A549 (cell line): ENCODE measurements around the gene CCL8. TPM values are rescaled to one million over a fixed set of nuclear protein-coding genes. Genes with fewer than 3 reads are reported as not detected.

Experiments used
- ATAC-seq, 2 experiments: fragments of 200-7000 bp in 1 of 2; fragments of >200 bp in 1 of 2; cut with Nextera tagmentation in 1 of 2; cut with Tn5 transposase in 1 of 2; 3 replicates each; pipeline versions ENCODE4 v1.8.0 to v1.9.1; 2018 to 2020; ENCODE audit warnings: mild to moderate bottlenecking in 1 of 2, moderate library complexity in 1 of 2
- CTCF ChIA-PET: fragments of 300-600 bp; sonication (Branson Sonifier 250); formaldehyde crosslinking; extraction: SDS; loops from one replicate; lab custom pipeline; 2021; ENCODE audit warnings: antibody characterized with exemption, inconsistent platforms; lab: Yijun Ruan, JAX
- POLR2A ChIA-PET: fragments of 350-600 bp; formaldehyde crosslinking; extraction: SDS; loops from one replicate; lab custom pipeline; 2021; ENCODE audit warnings: antibody characterized with exemption, inconsistent platforms; lab: Yijun Ruan, JAX
- DNase-seq, 2 experiments: peaks; one replicate each; pipeline versions ENCODE4 v3.0.0 to v3.0.0-alpha.2; 2011 to 2016; ENCODE audit warnings: low read depth in 1 of 2, low spot score in 1 of 2
- FAIRE-seq: peaks from 2 replicates; lab custom pipeline; 2011; peaks lifted over from hg19 to GRCh38; lab: Jason Lieb, UNC
- H3K27ac ChIP-seq, 2 experiments: fragments of >200 bp; sonication (Bioruptor Twin); formaldehyde crosslinking; 3 replicates each; pipeline ENCODE4 v1.5.1; 2016 to 2017
- H3K4me1 ChIP-seq: fragments of >200 bp; sonication (Bioruptor Twin); formaldehyde crosslinking; 3 replicates; pipeline ENCODE4 v1.6.1; 2016
- H3K4me2 ChIP-seq: fragments of >200 bp; sonication (Bioruptor Twin); formaldehyde crosslinking; 3 replicates; pipeline ENCODE4 v1.6.1; 2016
- H3K4me3 ChIP-seq: fragments of >200 bp; sonication (Bioruptor Twin); formaldehyde crosslinking; 3 replicates; pipeline ENCODE4 v1.5.1; 2016
- H3K9me3 ChIP-seq: fragments of >200 bp; sonication (Bioruptor Twin); formaldehyde crosslinking; 3 replicates; pipeline ENCODE4 v1.6.1; 2016
- BHLHE40 ChIP-seq: IDR thresholded peaks from 2 replicates; pipeline ENCODE4 v1.6.1; 2012; ENCODE audit warnings: low read depth, low read length, inconsistent platforms
- CBX2 ChIP-seq: fragments of 200-600 bp; sonication (generic); IDR thresholded peaks from 2 replicates; pipeline ENCODE4 v1.6.1; 2016; ENCODE audit warnings: low read depth, mild to moderate bottlenecking, borderline replicate concordance
- CBX8 ChIP-seq: fragments of 200-600 bp; sonication (generic); IDR thresholded peaks from 2 replicates; pipeline ENCODE4 v1.6.1; 2016
- CEBPB ChIP-seq, 2 experiments: fragments of >200 bp in 1 of 2; sonication (Bioruptor Twin) in 1 of 2; formaldehyde crosslinking in 1 of 2; IDR thresholded peaks; 2 replicates each; pipeline ENCODE4 v1.6.1; 2012 to 2016
- CHD4 ChIP-seq: fragments of 200-600 bp; sonication (generic); IDR thresholded peaks from 2 replicates; pipeline ENCODE4 v1.6.1; 2016; ENCODE audit warnings: antibody characterized with exemption, mild to moderate bottlenecking, borderline replicate concordance
- EP300 ChIP-seq, 2 experiments: fragments of >200 bp; sonication (Bioruptor Twin); formaldehyde crosslinking; IDR thresholded peaks; 2 replicates in 1 of 2; 3 replicates in 1 of 2; pipeline ENCODE4 v1.6.1; 2016 to 2017
- ESRRA ChIP-seq: fragments of 150-350 bp; IDR thresholded peaks from 2 replicates; pipeline ENCODE4 v1.6.1; 2014; ENCODE audit warnings: mild to moderate bottlenecking, low read length, borderline replicate concordance
- FOSB ChIP-seq: fragments of 250-450 bp; sonication (Bioruptor Pico); IDR thresholded peaks from 2 replicates; pipeline ENCODE4 v1.5.0; 2020; ENCODE audit warnings: mild to moderate bottlenecking, moderate library complexity
- FOXS1 ChIP-seq: fragments of 250-450 bp; sonication (Bioruptor Pico); IDR thresholded peaks from 2 replicates; pipeline ENCODE4 v1.5.0; 2020; ENCODE audit warnings: mild to moderate bottlenecking, moderate library complexity
- HEYL ChIP-seq: fragments of 250-450 bp; sonication (Bioruptor Pico); IDR thresholded peaks from 2 replicates; pipeline ENCODE4 v1.8.0; 2021; ENCODE audit warnings: mild to moderate bottlenecking, moderate library complexity
- HOXA7 ChIP-seq: fragments of 250-450 bp; sonication (Bioruptor Pico); IDR thresholded peaks from 2 replicates; pipeline ENCODE4 v1.5.0; 2020; ENCODE audit warnings: mild to moderate bottlenecking, moderate library complexity
- HOXB13 ChIP-seq: fragments of 250-450 bp; sonication (Bioruptor Pico); IDR thresholded peaks from 2 replicates; pipeline ENCODE4 v1.5.0; 2020; ENCODE audit warnings: low read depth, mild to moderate bottlenecking, moderate library complexity
- HOXB5 ChIP-seq: fragments of 250-450 bp; sonication (Bioruptor Pico); IDR thresholded peaks from 2 replicates; pipeline ENCODE4 v1.5.0; 2020; ENCODE audit warnings: mild to moderate bottlenecking, moderate library complexity
- JUN ChIP-seq, 2 experiments: fragments of >200 bp; sonication (Bioruptor Twin); formaldehyde crosslinking; IDR thresholded peaks; 2 replicates in 1 of 2; 3 replicates in 1 of 2; pipeline ENCODE4 v1.6.1; 2016 to 2017
- KDM1A ChIP-seq: fragments of 200-600 bp; sonication (generic); IDR thresholded peaks from 2 replicates; pipeline ENCODE4 v1.6.1; 2016; ENCODE audit warnings: low read depth, mild to moderate bottlenecking
- KDM5A ChIP-seq: fragments of 200-600 bp; sonication (generic); IDR thresholded peaks from 2 replicates; pipeline ENCODE4 v1.6.1; 2016; ENCODE audit warnings: antibody characterized with exemption, mild to moderate bottlenecking
- MAFK ChIP-seq: fragments of 450-650 bp; IDR thresholded peaks from 2 replicates; pipeline ENCODE4 v1.6.1; 2014; ENCODE audit not compliant: partially characterized antibody
- MYC ChIP-seq: IDR thresholded peaks from 2 replicates; pipeline ENCODE4 v1.6.1; 2012; ENCODE audit warnings: mild to moderate bottlenecking, inconsistent platforms, low read length, improper control_type of control experiment, borderline replicate concordance
- NPAS2 ChIP-seq: fragments of 250-450 bp; sonication (Bioruptor Pico); IDR thresholded peaks from 2 replicates; pipeline ENCODE4 v1.8.0; 2022; ENCODE audit warnings: mild to moderate bottlenecking, moderate library complexity, borderline replicate concordance
- NR3C1 ChIP-seq: fragments of >200 bp; sonication (Bioruptor Twin); formaldehyde crosslinking; IDR thresholded peaks from 3 replicates; pipeline ENCODE4 v1.6.1; 2017
- POLR2A ChIP-seq: IDR thresholded peaks from 2 replicates; pipeline ENCODE4 v1.6.1; 2012; ENCODE audit warnings: mild to moderate bottlenecking, low read length
- RAD21 ChIP-seq, 2 experiments: fragments of >200 bp in 1 of 2; sonication (Bioruptor Twin) in 1 of 2; formaldehyde crosslinking in 1 of 2; IDR thresholded peaks in 1 of 2; conservative IDR thresholded peaks in 1 of 2; 2 replicates in 1 of 2; 3 replicates in 1 of 2; pipeline ENCODE4 v1.6.1; 2012 to 2018; ENCODE audit warnings: inconsistent platforms in 1 of 2
- RARB ChIP-seq: fragments of 250-450 bp; sonication (Bioruptor Pico); IDR thresholded peaks from 2 replicates; pipeline ENCODE4 v1.8.0; 2021; ENCODE audit warnings: mild to moderate bottlenecking, moderate library complexity
- RCOR1 ChIP-seq: fragments of 150-350 bp; IDR thresholded peaks from 2 replicates; pipeline ENCODE4 v1.6.1; 2014; ENCODE audit warnings: antibody characterized with exemption, low read length, low read depth
- SMC3 ChIP-seq: fragments of >200 bp; sonication (Bioruptor Twin); formaldehyde crosslinking; IDR thresholded peaks from 3 replicates; pipeline ENCODE4 v1.6.1; 2018; ENCODE audit warnings: inconsistent platforms
- SREBF2 ChIP-seq: fragments of 450-650 bp; IDR thresholded peaks from 2 replicates; pipeline ENCODE4 v1.6.1; 2014; ENCODE audit warnings: mild to moderate bottlenecking, moderate library complexity
- TFCP2L1 ChIP-seq: fragments of 250-450 bp; sonication (Bioruptor Pico); IDR thresholded peaks from 2 replicates; pipeline ENCODE4 v1.5.0; 2021; ENCODE audit warnings: mild to moderate bottlenecking
- ZC3H11A ChIP-seq: fragments of 450-650 bp; IDR thresholded peaks from 2 replicates; pipeline ENCODE4 v1.6.1; 2014; ENCODE audit warnings: antibody characterized with exemption, mild to moderate bottlenecking
- ZFP36 ChIP-seq: fragments of 450-650 bp; IDR thresholded peaks from 2 replicates; pipeline ENCODE4 v1.6.1; 2014; ENCODE audit warnings: borderline replicate concordance; ENCODE audit not compliant: partially characterized antibody
- WGBS: methylation state at CpG from one replicate; pipeline ENCODE4 v1.1.6; 2017; ENCODE audit errors: missing lambda C conversion rate; 5-methylcytosine and 5-hydroxymethylcytosine counted together
- polyA plus RNA-seq, 4 experiments: library from polyadenylated mRNA; depleted of rRNA in 3 of 4; stranded (reverse); fragments of >200 nt; fragmentation: RNase III in 1 of 4; extraction: RNeasy Plus Mini Kit Qiagen cat#74134 plus additional on column Dnase treatment in 1 of 4; gene quantifications; 2 replicates in 3 of 4; 3 replicates in 1 of 4; pipeline ENCODE4 v1.2.3, GENCODE V29; 2011 to 2017
- TF ChIP-seq, protein P1 (sequence below): fragments of >200 bp; sonication (Bioruptor Twin); formaldehyde crosslinking; IDR thresholded peaks from 3 replicates; pipeline ENCODE4 v1.5.1; 2016
- TF ChIP-seq, protein P2 (sequence below): fragments of 450-650 bp; IDR thresholded peaks from 2 replicates; pipeline ENCODE4 v1.6.1; 2014; ENCODE audit warnings: antibody characterized with exemption
- TF ChIP-seq, protein P3 (sequence below): fragments of >200 bp; sonication (Bioruptor Twin); formaldehyde crosslinking; IDR thresholded peaks from 3 replicates; pipeline ENCODE4 v1.6.1; 2016
- TF ChIP-seq, protein P4 (sequence below): fragments of 150-350 bp; IDR thresholded peaks from 2 replicates; pipeline ENCODE4 v1.6.1; 2014; ENCODE audit warnings: low read depth, mild to moderate bottlenecking, low read length
- TF ChIP-seq, protein P5 (sequence below): IDR thresholded peaks from 2 replicates; pipeline ENCODE4 v1.6.1; 2012
- TF ChIP-seq, protein P6 (sequence below): IDR thresholded peaks from 2 replicates; pipeline ENCODE4 v1.6.1; 2012; ENCODE audit warnings: low read depth, borderline replicate concordance

CCL8 gene
- polyA plus RNA-seq, 2 of the 4 experiments (the other 2 are of a cell fraction), result not detected

DNA sequence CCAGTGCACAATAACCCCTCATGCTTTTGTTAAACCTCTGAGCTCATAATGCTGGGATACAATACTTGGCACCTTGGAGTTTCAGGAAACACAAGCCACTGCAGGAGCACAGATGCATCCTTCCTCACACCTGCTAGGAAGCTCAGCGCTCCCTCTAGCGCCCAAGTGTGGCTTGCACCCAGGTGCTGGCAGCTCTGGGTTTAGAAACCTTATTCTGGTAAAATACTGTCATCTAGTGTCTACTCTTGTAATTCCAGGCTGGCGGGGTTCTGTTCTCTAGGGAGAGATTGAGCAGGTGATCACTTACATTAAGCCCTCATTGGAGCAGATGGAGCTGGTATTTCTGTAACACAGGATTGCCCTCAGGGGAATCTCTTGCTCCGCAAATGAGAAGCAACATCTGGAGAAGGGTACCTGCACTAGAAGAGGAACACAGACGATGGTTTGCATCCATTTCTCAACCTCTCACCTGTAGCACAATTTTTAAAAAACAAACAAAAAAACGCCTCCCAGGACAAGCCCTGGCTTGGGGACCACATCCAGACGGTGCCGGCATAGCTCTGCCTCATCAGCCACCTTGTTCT, 42.3 kb downstream of the CCL8 start:
- Histone ChIP-seq H3K4me2 (no peak overlapping the region), H3K4me1 (no peaks in the 10 kb centered on the region), H3K9me3 (no peaks in the 10 kb centered on the region), H3K27ac (no peak overlapping the region), H3K4me3 (no peak overlapping the region)
- CTCF ChIA-PET, result interaction anchor here (0.5 to 18.3 kb wide), 88 partner anchors 10 to 668 kb away, joined by 3 to 571 read pairs (median 4); partner anchors contain the start of genes CCL11, CCL2, CCL7 and CCL8
- peak; percentile 90 for FAIRE-seq
- TF ChIP-seq CEBPB (IDR thresholded peaks at IDR 0.05) (no peak), JUN (IDR thresholded peaks at IDR 0.05) (no peak), ESRRA (no peak), HOXB5 (CRISPR knock-in tag) (no peak), FOXS1 (no peak), EP300 (IDR thresholded peaks at IDR 0.05) (no peak), CBX8 (no peak), SMC3 (peak; percentile 100), RARB (no peak), TFCP2L1 (CRISPR knock-in tag) (no peak), HOXB13 (no peak), POLR2A (no peak), SREBF2 (no peak), HOXA7 (CRISPR knock-in tag) (no peak), CBX2 (no peak), RAD21 (conservative IDR thresholded peaks at IDR 0.05 in 1 of 2, IDR thresholded peaks at IDR 0.05 in 1 of 2) (peak; percentile 99 to 100), BHLHE40 (no peak)
- TF ChIP-seq, protein P1, sequence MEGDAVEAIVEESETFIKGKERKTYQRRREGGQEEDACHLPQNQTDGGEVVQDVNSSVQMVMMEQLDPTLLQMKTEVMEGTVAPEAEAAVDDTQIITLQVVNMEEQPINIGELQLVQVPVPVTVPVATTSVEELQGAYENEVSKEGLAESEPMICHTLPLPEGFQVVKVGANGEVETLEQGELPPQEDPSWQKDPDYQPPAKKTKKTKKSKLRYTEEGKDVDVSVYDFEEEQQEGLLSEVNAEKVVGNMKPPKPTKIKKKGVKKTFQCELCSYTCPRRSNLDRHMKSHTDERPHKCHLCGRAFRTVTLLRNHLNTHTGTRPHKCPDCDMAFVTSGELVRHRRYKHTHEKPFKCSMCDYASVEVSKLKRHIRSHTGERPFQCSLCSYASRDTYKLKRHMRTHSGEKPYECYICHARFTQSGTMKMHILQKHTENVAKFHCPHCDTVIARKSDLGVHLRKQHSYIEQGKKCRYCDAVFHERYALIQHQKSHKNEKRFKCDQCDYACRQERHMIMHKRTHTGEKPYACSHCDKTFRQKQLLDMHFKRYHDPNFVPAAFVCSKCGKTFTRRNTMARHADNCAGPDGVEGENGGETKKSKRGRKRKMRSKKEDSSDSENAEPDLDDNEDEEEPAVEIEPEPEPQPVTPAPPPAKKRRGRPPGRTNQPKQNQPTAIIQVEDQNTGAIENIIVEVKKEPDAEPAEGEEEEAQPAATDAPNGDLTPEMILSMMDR, result peak; percentile 100
- TF ChIP-seq, protein P2, sequence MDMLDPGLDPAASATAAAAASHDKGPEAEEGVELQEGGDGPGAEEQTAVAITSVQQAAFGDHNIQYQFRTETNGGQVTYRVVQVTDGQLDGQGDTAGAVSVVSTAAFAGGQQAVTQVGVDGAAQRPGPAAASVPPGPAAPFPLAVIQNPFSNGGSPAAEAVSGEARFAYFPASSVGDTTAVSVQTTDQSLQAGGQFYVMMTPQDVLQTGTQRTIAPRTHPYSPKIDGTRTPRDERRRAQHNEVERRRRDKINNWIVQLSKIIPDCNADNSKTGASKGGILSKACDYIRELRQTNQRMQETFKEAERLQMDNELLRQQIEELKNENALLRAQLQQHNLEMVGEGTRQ, result peak; percentile 23; the same call in 1 of the 2 replicates
- TF ChIP-seq, protein P3, sequence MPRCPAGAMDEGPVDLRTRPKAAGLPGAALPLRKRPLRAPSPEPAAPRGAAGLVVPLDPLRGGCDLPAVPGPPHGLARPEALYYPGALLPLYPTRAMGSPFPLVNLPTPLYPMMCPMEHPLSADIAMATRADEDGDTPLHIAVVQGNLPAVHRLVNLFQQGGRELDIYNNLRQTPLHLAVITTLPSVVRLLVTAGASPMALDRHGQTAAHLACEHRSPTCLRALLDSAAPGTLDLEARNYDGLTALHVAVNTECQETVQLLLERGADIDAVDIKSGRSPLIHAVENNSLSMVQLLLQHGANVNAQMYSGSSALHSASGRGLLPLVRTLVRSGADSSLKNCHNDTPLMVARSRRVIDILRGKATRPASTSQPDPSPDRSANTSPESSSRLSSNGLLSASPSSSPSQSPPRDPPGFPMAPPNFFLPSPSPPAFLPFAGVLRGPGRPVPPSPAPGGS, result no peak
- TF ChIP-seq, protein P4, sequence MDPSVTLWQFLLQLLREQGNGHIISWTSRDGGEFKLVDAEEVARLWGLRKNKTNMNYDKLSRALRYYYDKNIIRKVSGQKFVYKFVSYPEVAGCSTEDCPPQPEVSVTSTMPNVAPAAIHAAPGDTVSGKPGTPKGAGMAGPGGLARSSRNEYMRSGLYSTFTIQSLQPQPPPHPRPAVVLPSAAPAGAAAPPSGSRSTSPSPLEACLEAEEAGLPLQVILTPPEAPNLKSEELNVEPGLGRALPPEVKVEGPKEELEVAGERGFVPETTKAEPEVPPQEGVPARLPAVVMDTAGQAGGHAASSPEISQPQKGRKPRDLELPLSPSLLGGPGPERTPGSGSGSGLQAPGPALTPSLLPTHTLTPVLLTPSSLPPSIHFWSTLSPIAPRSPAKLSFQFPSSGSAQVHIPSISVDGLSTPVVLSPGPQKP, result no peak
- TF ChIP-seq, protein P5, sequence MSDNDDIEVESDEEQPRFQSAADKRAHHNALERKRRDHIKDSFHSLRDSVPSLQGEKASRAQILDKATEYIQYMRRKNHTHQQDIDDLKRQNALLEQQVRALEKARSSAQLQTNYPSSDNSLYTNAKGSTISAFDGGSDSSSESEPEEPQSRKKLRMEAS, result peak; percentile 41; the same call in 1 of the 2 replicates
- DNase-seq, result peak; percentile 90 to 91
- WGBS, result under 1% methylated on average over 8 of the region's 8 CpGs
- peak; percentile 90 to 98 for ATAC-seq
- POLR2A ChIA-PET, result interaction anchor here (0.5 to 1.3 kb wide), 2 partner anchors 160 to 190 kb away, joined by 3 to 4 read pairs; no protein-coding TSS in a partner anchor

DNA sequence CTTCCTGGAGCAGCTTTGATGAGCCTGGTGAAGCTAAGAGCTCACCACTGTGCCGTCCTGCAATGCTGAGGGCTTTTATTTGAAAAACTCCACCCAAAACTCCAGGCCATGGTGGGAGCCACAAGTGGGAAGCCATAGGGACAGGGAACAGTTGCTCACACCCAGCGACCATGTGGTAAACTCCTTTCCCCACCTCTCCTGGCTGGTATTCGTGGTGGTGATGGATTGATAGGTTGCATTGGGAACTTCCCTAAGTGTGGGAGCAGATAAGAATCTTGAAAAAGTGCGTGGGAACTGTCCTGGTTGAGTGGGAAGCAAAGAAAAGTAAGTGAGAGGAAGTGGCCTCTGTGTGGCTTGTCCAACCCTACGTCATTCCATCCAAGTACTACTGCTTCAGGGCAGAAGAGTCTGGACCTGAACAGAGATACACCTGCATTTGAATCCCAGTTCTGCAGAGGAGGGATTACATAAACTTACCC, 44.0 kb downstream of the CCL8 start, which contains the start of gene CCL1:
Gene CCL1 (minus strand): TSS at position 51 of the 479 bp plus-strand sequence. CDS start 72 bp downstream, outside the sequence.
- Histone ChIP-seq H3K4me2 (no peak within 1 kb of the TSS), H3K9me3 (no peaks in the 10 kb centered on the region), H3K4me3 (no peak within 1 kb of the TSS), H3K4me1 (no peaks in the 10 kb centered on the region), H3K27ac (no peak within 1 kb of the TSS)
- TF ChIP-seq KDM5A (no peak), KDM1A (no peak), TFCP2L1 (CRISPR knock-in tag) (no peak), CHD4 (no peak), MYC (no peak), NPAS2 (no peak), SMC3 (no peak), NR3C1 (no peak), HEYL (no peak), ZC3H11A (no peak), FOSB (CRISPR knock-in tag) (no peak), SREBF2 (no peak), RCOR1 (no peak), ZFP36 (no peak), MAFK (no peak)
- TF ChIP-seq, protein P6, sequence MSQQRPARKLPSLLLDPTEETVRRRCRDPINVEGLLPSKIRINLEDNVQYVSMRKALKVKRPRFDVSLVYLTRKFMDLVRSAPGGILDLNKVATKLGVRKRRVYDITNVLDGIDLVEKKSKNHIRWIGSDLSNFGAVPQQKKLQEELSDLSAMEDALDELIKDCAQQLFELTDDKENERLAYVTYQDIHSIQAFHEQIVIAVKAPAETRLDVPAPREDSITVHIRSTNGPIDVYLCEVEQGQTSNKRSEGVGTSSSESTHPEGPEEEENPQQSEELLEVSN, result no peak
- POLR2A ChIA-PET, result no interaction called here
- CTCF ChIA-PET, result interaction anchor here (0.6 to 18.3 kb wide), 15 partner anchors 11 to 189 kb away, joined by 3 to 571 read pairs (median 25); partner anchors contain the start of gene CCL2
- 0% methylated on average over 5 of the region's 5 CpGs for WGBS
- FAIRE-seq, result no peak
- no peak for ATAC-seq
- DNase-seq, result no peak
